HepG2 (cell line): ENCODE results near the gene ARHGAP19. TPM values are rescaled to one million over a fixed set of nuclear protein-coding genes. Genes with fewer than 3 reads are reported as not detected.

Source experiments
- ATAC-seq: fragments of 200-7000 bp; cut with Tn5 transposase; 3 replicates; pipeline ENCODE4 v1.9.1; 2020; ENCODE audit warnings: mild to moderate bottlenecking, moderate library complexity
- BruUV-seq: library from RNA; stranded (reverse); fragments of 400-500 nt; replicated peaks from 2 replicates; lab custom pipeline; 2021; lab: Mats Ljungman, UMichigan
- CTCF ChIA-PET: fragments of 300-600 bp; formaldehyde crosslinking; extraction: SDS; loops from one replicate; lab custom pipeline; 2021; ENCODE audit warnings: low total read pairs, inconsistent platforms, low intra/inter-chr PET ratio; lab: Yijun Ruan, JAX
- POLR2A ChIA-PET: fragments of 350-600 bp; sonication (Branson Sonifier 250); formaldehyde crosslinking; loops from one replicate; lab custom pipeline; 2020; ENCODE audit warnings: antibody characterized with exemption, inconsistent platforms; lab: Yijun Ruan, JAX
- DNase-seq: peaks from one replicate; pipeline ENCODE4 v3.0.0-alpha.2; 2015; ENCODE audit warnings: low spot score
- FAIRE-seq: peaks from 3 replicates; lab custom pipeline; 2011; peaks lifted over from hg19 to GRCh38; lab: Jason Lieb, UNC
- H2AFZ ChIP-seq: one replicate; pipeline ENCODE4 v1.6.1; 2011; ENCODE audit warnings: low read length, inconsistent platforms
- H3K27ac ChIP-seq: fragments of 300-600 bp; 3 replicates; pipeline ENCODE4 v1.8.0; 2011; ENCODE audit warnings: mixed run types, mild to moderate bottlenecking, mixed read lengths, low read length, inconsistent platforms; ENCODE audit not compliant: insufficient read depth; ENCODE audit errors: extremely low read length
- H3K27me3 ChIP-seq, 2 experiments: fragments of 200-600 bp in 1 of 2; 2 replicates in 1 of 2; 3 replicates in 1 of 2; pipeline versions ENCODE4 v1.6.0 to v1.8.0; 2011; ENCODE audit warnings: low read length in 2 of 2, mild to moderate bottlenecking in 2 of 2, moderate library complexity in 2 of 2, inconsistent platforms in 1 of 2; ENCODE audit not compliant: insufficient read depth in 2 of 2, control insufficient read depth in 1 of 2
- H3K36me3 ChIP-seq, 2 experiments: fragments of 200-600 bp in 1 of 2; replicated peaks in 1 of 2; 2 replicates in 1 of 2; 3 replicates in 1 of 2; pipeline versions ENCODE4 v1.5.1 to v1.8.0; 2011; ENCODE audit warnings: low read length in 2 of 2, inconsistent platforms in 1 of 2; ENCODE audit not compliant: insufficient read depth in 2 of 2, control insufficient read depth in 1 of 2
- H3K4me1 ChIP-seq: 2 replicates; pipeline ENCODE4 v1.5.1; 2012; ENCODE audit warnings: low read length, inconsistent platforms; ENCODE audit not compliant: insufficient read depth
- H3K4me2 ChIP-seq: 2 replicates; pipeline ENCODE4 v1.6.0; 2011; ENCODE audit warnings: low read depth, low read length, inconsistent platforms
- H3K4me3 ChIP-seq, 3 experiments: fragments of 200-600 bp in 1 of 3; sonication (generic), shearing (Covaris generic) in 1 of 3; replicated peaks in 1 of 3; 2 replicates each; pipeline ENCODE4 v1.5.1; 2011 to 2016; ENCODE audit warnings: low read length in 3 of 3, inconsistent platforms in 2 of 3, low read depth in 2 of 3, mild to moderate bottlenecking in 2 of 3, control low read depth in 1 of 3, mixed read lengths in 1 of 3; ENCODE audit not compliant: insufficient read depth in 1 of 3
- H3K79me2 ChIP-seq: one replicate; pipeline ENCODE4 v1.6.1; 2011; ENCODE audit warnings: low read length, inconsistent platforms; ENCODE audit not compliant: insufficient read depth
- H3K9ac ChIP-seq: 2 replicates; pipeline ENCODE4 v1.6.0; 2011; ENCODE audit warnings: mild to moderate bottlenecking, low read depth, low read length, inconsistent platforms; ENCODE audit not compliant: insufficient read depth
- H3K9me3 ChIP-seq: 2 replicates; pipeline ENCODE4 v1.5.1; 2012; ENCODE audit warnings: mild to moderate bottlenecking, low read length
- H4K20me1 ChIP-seq: 2 replicates; pipeline ENCODE4 v1.6.0; 2011; ENCODE audit warnings: inconsistent platforms, mild to moderate bottlenecking, low read length, moderate library complexity; ENCODE audit not compliant: insufficient read depth
- ETV5 ChIP-seq: IDR thresholded peaks from 2 replicates; pipeline ENCODE4 v1.6.1; 2018; ENCODE audit warnings: missing biosample characterization, missing genetic modification reagents, inconsistent platforms, borderline replicate concordance
- HNRNPUL1 ChIP-seq: fragments of 200-400 bp; formaldehyde crosslinking; IDR thresholded peaks from 2 replicates; pipeline ENCODE4 v1.6.1; 2017; ENCODE audit warnings: low read depth, mild to moderate bottlenecking, low read length, moderate library complexity
- KLF13 ChIP-seq: sonication (generic); formaldehyde crosslinking; IDR thresholded peaks from 2 replicates; pipeline ENCODE4 v1.4.0; 2020; ENCODE audit warnings: mild to moderate bottlenecking, missing genetic modification reagents
- NCOA1 ChIP-seq: sonication (generic); formaldehyde crosslinking; IDR thresholded peaks from 2 replicates; pipeline ENCODE4 v1.9.0; 2021; ENCODE audit warnings: missing genetic modification reagents
- RBM22 ChIP-seq: fragments of 200-400 bp; formaldehyde crosslinking; optimal IDR thresholded peaks from 2 replicates; pipeline ENCODE3; 2017; ENCODE audit warnings: mild to moderate bottlenecking, low read length, moderate library complexity
- SAP130 ChIP-seq: IDR thresholded peaks from 2 replicates; pipeline ENCODE4 v1.6.1; 2016; ENCODE audit warnings: low read depth
- SMC3 ChIP-seq: IDR thresholded peaks from 2 replicates; pipeline ENCODE4 v1.6.1; 2011; ENCODE audit warnings: low read length, improper control_type of control experiment
- SPEN ChIP-seq: sonication (generic); formaldehyde crosslinking; IDR thresholded peaks from 2 replicates; pipeline ENCODE4 v1.5.1; 2020; ENCODE audit warnings: low read depth, mild to moderate bottlenecking, missing genetic modification reagents
- SSRP1 ChIP-seq: IDR thresholded peaks from 2 replicates; pipeline ENCODE4 v1.6.1; 2016; ENCODE audit warnings: control low read depth
- ZNF263 ChIP-seq: sonication (generic); formaldehyde crosslinking; IDR thresholded peaks from 2 replicates; pipeline ENCODE4 v1.4.0; 2020; ENCODE audit warnings: missing genetic modification reagents
- ZNF569 ChIP-seq: sonication (generic); formaldehyde crosslinking; IDR thresholded peaks from 2 replicates; pipeline ENCODE4 v1.5.0; 2020; ENCODE audit warnings: mild to moderate bottlenecking, missing genetic modification reagents, moderate library complexity, borderline replicate concordance
- ZNF577 ChIP-seq: sonication (generic); formaldehyde crosslinking; IDR thresholded peaks from 2 replicates; pipeline ENCODE4 v1.4.0; 2020; ENCODE audit warnings: mild to moderate bottlenecking, low read depth, missing genetic modification reagents, borderline replicate concordance
- ZNF777 ChIP-seq: sonication (generic); formaldehyde crosslinking; IDR thresholded peaks from 2 replicates; pipeline ENCODE4 v1.4.0; 2020; ENCODE audit warnings: missing genetic modification reagents
- ZNF792 ChIP-seq: IDR thresholded peaks from 2 replicates; pipeline ENCODE4 v1.6.1; 2016
- ZNF891 ChIP-seq: sonication (generic); formaldehyde crosslinking; IDR thresholded peaks from 2 replicates; pipeline ENCODE4 v1.5.0; 2020; ENCODE audit warnings: mild to moderate bottlenecking, missing genetic modification reagents
- WGBS: methylation state at CpG from one replicate; pipeline ENCODE4 v1.1.6; 2017; ENCODE audit warnings: low lambda C conversion rate; 5-methylcytosine and 5-hydroxymethylcytosine counted together
- in situ Hi-C: cut with HindIII; loops from 2 replicates; pipeline ENCODE4 v1.10.0; 2017; ENCODE audit warnings: low pct_unique_long_range_greater_than_20kb; ENCODE audit not compliant: extremely low pct_ligation_motif_present
- intact Hi-C: fragments of 100-400 bp; cut with micrococcal nuclease; formaldehyde crosslinking; loops from one replicate; pipeline ENCODE4 v1.10.0; 2022; ENCODE audit not compliant: unreplicated experiment
- polyA plus RNA-seq, 8 experiments: library from polyadenylated mRNA; depleted of rRNA in 3 of 8; stranded (reverse) in 7 of 8; unstranded in 1 of 8; fragments of >200 nt; fragmentation: Illumina TruSeq in 4 of 8; extraction: Trizol in 4 of 8; gene quantifications; 2 replicates each; pipeline versions ENCODE4 v1.2.1 to v1.2.3, GENCODE V29; 2011 to 2016; ENCODE audit warnings: low read depth in 4 of 8, missing spikeins in 1 of 8, mixed read lengths in 1 of 8; ENCODE audit not compliant: insufficient read depth in 1 of 8
- total RNA-seq, 5 experiments: library from RNA; depleted of rRNA; stranded (reverse); fragments of >200 nt; fragmentation: Illumina TruSeq; extraction: Trizol; gene quantifications; 2 replicates each; pipeline ENCODE4 v1.2.3, GENCODE V29; 2016; ENCODE audit warnings: low read depth in 1 of 5
- TF ChIP-seq, protein P1 (sequence below): sonication (generic); formaldehyde crosslinking; IDR thresholded peaks from 2 replicates; pipeline ENCODE4 v1.4.0; 2020; ENCODE audit warnings: mild to moderate bottlenecking, missing genetic modification reagents
- TF ChIP-seq, protein P2 (sequence below): sonication (generic); formaldehyde crosslinking; IDR thresholded peaks from 2 replicates; pipeline ENCODE4 v1.4.0; 2020; ENCODE audit warnings: mild to moderate bottlenecking, missing genetic modification reagents
- TF ChIP-seq, protein P3 (sequence below): sonication (generic); formaldehyde crosslinking; IDR thresholded peaks from 2 replicates; pipeline ENCODE4 v1.4.0; 2020; ENCODE audit warnings: missing genetic modification reagents; ENCODE audit errors: not compliant biosample characterization
- TF ChIP-seq, protein P4 (sequence below): sonication (generic); formaldehyde crosslinking; IDR thresholded peaks from 2 replicates; pipeline ENCODE4 v1.8.0; 2022; ENCODE audit warnings: missing genetic modification reagents, low read depth, mild to moderate bottlenecking, borderline replicate concordance

Gene ARHGAP19
- total and polyA plus RNA-seq, 2 of the 13 experiments (the other 11 are each of a cell fraction or from before 2014, with no cell fraction given) = 7.6 to 10.0 TPM

DNA sequence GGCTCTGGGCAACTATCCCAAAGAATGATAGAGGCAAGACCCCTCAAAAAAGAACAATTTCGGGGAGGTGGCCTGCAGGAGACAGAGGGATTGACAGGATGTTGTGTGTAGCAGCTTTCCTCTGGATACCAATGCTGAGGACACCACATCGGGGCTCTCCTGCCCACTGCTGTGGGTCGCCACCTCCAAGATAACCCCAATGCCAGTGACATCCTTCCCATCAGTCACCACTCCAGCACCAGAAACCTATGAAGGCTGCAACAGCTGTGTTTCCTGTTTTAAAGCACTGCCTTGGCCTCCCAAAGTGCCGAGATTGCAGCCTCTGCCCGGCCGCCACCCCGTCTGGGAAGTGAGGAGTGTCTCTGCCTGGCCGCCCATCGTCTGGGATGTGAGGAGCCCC lies 17.6 kb downstream of the ARHGAP19 start (continued):
- TF ChIP-seq ZNF577 (CRISPR knock-in tag) = no peak
- TF ChIP-seq, protein P1, sequence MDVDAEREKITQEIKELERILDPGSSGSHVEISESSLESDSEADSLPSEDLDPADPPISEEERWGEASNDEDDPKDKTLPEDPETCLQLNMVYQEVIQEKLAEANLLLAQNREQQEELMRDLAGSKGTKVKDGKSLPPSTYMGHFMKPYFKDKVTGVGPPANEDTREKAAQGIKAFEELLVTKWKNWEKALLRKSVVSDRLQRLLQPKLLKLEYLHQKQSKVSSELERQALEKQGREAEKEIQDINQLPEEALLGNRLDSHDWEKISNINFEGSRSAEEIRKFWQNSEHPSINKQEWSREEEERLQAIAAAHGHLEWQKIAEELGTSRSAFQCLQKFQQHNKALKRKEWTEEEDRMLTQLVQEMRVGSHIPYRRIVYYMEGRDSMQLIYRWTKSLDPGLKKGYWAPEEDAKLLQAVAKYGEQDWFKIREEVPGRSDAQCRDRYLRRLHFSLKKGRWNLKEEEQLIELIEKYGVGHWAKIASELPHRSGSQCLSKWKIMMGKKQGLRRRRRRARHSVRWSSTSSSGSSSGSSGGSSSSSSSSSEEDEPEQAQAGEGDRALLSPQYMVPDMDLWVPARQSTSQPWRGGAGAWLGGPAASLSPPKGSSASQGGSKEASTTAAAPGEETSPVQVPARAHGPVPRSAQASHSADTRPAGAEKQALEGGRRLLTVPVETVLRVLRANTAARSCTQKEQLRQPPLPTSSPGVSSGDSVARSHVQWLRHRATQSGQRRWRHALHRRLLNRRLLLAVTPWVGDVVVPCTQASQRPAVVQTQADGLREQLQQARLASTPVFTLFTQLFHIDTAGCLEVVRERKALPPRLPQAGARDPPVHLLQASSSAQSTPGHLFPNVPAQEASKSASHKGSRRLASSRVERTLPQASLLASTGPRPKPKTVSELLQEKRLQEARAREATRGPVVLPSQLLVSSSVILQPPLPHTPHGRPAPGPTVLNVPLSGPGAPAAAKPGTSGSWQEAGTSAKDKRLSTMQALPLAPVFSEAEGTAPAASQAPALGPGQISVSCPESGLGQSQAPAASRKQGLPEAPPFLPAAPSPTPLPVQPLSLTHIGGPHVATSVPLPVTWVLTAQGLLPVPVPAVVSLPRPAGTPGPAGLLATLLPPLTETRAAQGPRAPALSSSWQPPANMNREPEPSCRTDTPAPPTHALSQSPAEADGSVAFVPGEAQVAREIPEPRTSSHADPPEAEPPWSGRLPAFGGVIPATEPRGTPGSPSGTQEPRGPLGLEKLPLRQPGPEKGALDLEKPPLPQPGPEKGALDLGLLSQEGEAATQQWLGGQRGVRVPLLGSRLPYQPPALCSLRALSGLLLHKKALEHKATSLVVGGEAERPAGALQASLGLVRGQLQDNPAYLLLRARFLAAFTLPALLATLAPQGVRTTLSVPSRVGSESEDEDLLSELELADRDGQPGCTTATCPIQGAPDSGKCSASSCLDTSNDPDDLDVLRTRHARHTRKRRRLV (CRISPR knock-in tag) = no peak
- no peak for TF ChIP-seq RBM22

DNA sequence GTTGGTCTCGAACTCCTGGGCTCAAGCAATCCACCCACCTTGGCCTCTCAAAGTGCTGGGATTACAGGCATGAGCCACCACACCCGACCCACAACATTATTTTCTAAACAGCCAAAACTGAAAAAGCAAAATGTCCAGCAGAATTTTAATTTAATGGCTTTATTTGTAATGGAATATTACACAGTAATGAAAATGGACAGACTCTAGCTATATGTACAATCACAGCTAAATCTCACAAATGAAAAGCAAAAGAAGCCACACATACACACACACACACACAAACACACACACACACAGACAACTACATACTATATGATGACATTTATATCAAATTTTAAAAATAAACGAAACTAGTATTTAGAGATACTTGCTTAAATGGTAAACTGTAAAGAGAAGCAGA lies 18.7 kb downstream of the ARHGAP19 start:
- Histone ChIP-seq H3K9ac (no peak overlapping the region), H3K27me3 (no peaks in the 10 kb centered on the region), H3K4me2 (no peak overlapping the region), H3K79me2 (peaks cover 3% of the 10 kb centered on the region), H3K4me3 (no peak overlapping the region), H3K9me3 (no peaks in the 10 kb centered on the region), H4K20me1 (no peaks in the 10 kb centered on the region), H3K27ac (no peak overlapping the region), H3K36me3 (no peaks in the 10 kb centered on the region), H2AFZ (no peak overlapping the region), H3K4me1 (peaks cover 12% of the 10 kb centered on the region)
- intact Hi-C loops (no loop called here), in situ Hi-C loops (no loop called here)
- ChIA-PET CTCF (no interaction called here), POLR2A (no interaction called here)
- WGBS = 94% methylated on average over 3 of the region's 3 CpGs
- ATAC-seq (no peak), FAIRE-seq (no peak), DNase-seq (no peak)
- no TSS peak for BruUV-seq
- TF ChIP-seq ZNF263 (no peak), HNRNPUL1 (no peak), SAP130 (CRISPR knock-in tag) (no peak), ZNF569 (CRISPR knock-in tag) (no peak), SPEN (CRISPR knock-in tag) (no peak), KLF13 (CRISPR knock-in tag) (no peak), ZNF777 (no peak), ZNF792 (CRISPR knock-in tag) (no peak), ZNF891 (CRISPR knock-in tag) (no peak), SMC3 (no peak), ETV5 (CRISPR knock-in tag) (no peak), NCOA1 (CRISPR knock-in tag) (no peak), SSRP1 (CRISPR knock-in tag) (no peak)
- TF ChIP-seq, protein P2, sequence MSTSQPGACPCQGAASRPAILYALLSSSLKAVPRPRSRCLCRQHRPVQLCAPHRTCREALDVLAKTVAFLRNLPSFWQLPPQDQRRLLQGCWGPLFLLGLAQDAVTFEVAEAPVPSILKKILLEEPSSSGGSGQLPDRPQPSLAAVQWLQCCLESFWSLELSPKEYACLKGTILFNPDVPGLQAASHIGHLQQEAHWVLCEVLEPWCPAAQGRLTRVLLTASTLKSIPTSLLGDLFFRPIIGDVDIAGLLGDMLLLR = no peak
- TF ChIP-seq, protein P3, sequence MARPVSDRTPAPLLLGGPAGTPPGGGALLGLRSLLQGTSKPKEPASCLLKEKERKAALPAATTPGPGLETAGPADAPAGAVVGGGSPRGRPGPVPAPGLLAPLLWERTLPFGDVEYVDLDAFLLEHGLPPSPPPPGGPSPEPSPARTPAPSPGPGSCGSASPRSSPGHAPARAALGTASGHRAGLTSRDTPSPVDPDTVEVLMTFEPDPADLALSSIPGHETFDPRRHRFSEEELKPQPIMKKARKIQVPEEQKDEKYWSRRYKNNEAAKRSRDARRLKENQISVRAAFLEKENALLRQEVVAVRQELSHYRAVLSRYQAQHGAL (CRISPR knock-in tag) = no peak
- TF ChIP-seq, protein P4, sequence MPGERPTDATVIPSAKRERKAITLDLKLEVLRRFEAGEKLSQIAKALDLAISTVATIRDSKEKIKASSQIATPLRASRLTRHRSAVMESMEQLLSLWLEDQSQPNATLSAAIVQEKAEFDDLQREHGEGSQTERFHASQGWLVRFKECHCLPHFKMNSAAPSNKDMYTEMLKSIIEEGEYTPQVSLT (CRISPR knock-in tag) = no peak
